MCF 10A (cell line): ENCODE data around the gene TNRC18. TPM values are rescaled to one million over a fixed set of nuclear protein-coding genes. Genes with fewer than 3 reads are reported as not detected.

Experiments
- BruUV-seq: library from RNA; stranded (reverse); fragments of 400-500 nt; replicated peaks from 2 replicates; lab custom pipeline; 2021; lab: Mats Ljungman, UMichigan
- CTCF ChIA-PET: fragments of 300-600 bp; sonication (Branson Sonifier 250); formaldehyde crosslinking; extraction: SDS; loops from one replicate; lab custom pipeline; 2021; ENCODE audit warnings: antibody characterized with exemption, inconsistent platforms; lab: Yijun Ruan, JAX
- POLR2A ChIA-PET: fragments of 300-600, 350-650 bp; sonication (Branson Sonifier 250); formaldehyde crosslinking; extraction: SDS; loops from one replicate; lab custom pipeline; 2020; ENCODE audit warnings: antibody characterized with exemption, inconsistent platforms; lab: Yijun Ruan, JAX
- DNase-seq: peaks from one replicate; pipeline ENCODE4 v3.0.0-alpha.2; 2018; ENCODE audit not compliant: unreplicated experiment
- H3K27ac Mint-ChIP-seq: one replicate; pipeline ENCODE4 v1.8.0; 2022; ENCODE audit warnings: mild to moderate bottlenecking, low read depth, mixed read lengths; ENCODE audit not compliant: unreplicated experiment
- H3K27me3 Mint-ChIP-seq: one replicate; pipeline ENCODE4 v1.8.0; 2022; ENCODE audit warnings: mixed read lengths; ENCODE audit not compliant: insufficient read depth, unreplicated experiment
- H3K36me3 Mint-ChIP-seq: one replicate; pipeline ENCODE4 v1.8.0; 2022; ENCODE audit warnings: mild to moderate bottlenecking, moderate library complexity, mixed read lengths; ENCODE audit not compliant: insufficient read depth, unreplicated experiment
- H3K4me1 Mint-ChIP-seq: one replicate; pipeline ENCODE4 v1.8.0; 2022; ENCODE audit warnings: mixed read lengths; ENCODE audit not compliant: insufficient read depth, unreplicated experiment
- H3K4me3 Mint-ChIP-seq: one replicate; pipeline ENCODE4 v1.8.0; 2022; ENCODE audit warnings: mild to moderate bottlenecking, moderate library complexity, mixed read lengths; ENCODE audit not compliant: unreplicated experiment
- H3K9me3 Mint-ChIP-seq: one replicate; pipeline ENCODE4 v1.8.0; 2022; ENCODE audit warnings: mixed read lengths; ENCODE audit not compliant: unreplicated experiment
- CTCF ChIP-seq: fragments of 200-600 bp; IDR thresholded peaks from one replicate; pipeline ENCODE4 v1.8.0; 2022; ENCODE audit warnings: antibody characterized with exemption, mild to moderate bottlenecking; ENCODE audit not compliant: unreplicated experiment
- intact Hi-C: fragments of 100-400 bp; cut with micrococcal nuclease; formaldehyde crosslinking; loops from 2 replicates; pipeline ENCODE4 v1.14.1; 2022
- total RNA-seq: library from RNA; stranded (reverse); gene quantifications from 2 replicates; pipeline ENCODE4 v1.2.3, GENCODE V29; 2022

TNRC18 gene
- total RNA-seq, 1 experiment from 2014 or later, result 132 TPM

DNA sequence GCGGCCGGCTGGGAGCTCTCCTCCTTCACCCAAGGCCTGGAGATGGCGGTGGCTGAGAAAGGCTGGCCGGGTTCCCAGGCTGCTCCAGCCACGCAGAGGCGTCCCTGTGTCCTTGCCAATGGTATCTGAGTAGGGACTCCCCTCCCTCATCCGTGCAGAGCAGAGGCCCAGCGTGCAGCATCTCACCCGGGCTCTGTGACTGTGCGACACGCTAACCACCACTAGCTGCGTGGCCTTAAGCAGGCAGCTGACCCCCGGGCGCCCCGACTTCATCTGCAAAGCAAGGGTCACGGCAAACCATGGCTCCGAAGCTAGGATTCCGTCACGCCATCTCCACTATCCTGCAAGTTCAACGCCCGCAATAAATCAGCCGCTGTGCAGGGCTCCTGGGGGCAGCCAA, 47.2 kb upstream of the TNRC18 start:
- TF ChIP-seq CTCF, result no peak

DNA sequence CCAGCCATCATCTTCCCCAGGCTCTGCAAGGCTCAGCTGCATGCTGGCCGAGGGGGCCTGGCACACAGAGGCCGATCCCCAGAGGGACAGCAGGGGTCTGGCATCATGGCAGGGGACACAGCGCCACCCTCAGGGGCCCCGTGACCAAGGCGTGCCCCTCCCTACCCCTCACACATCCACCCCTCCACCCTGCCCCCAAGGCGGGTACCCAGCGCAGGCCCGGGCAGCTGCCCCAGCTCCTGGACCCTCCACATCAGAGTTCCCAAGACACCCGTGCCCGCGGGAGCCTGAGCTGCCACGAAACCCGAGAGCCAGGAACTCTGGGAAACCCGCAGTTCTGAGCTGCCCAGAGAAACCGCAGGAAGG, 46.5 kb upstream of the TNRC18 start:
- Mint-ChIP-seq H3K27ac (no peak overlapping the region), H3K4me1 (peaks cover 6% of the 10 kb centered on the region), H3K9me3 (no peaks in the 10 kb centered on the region), H3K4me3 (no peak overlapping the region), H3K36me3 (no peaks in the 10 kb centered on the region), H3K27me3 (no peaks in the 10 kb centered on the region)
- ChIA-PET POLR2A (interaction anchor here (1.2 kb wide), 1 partner anchor 33 kb away, joined by 3 read pairs; no protein-coding TSS in a partner anchor), CTCF (interaction anchor here (0.6 kb wide), 1 partner anchor 95 kb away, joined by 3 read pairs; no protein-coding TSS in a partner anchor)
- no peak for TF ChIP-seq CTCF
- intact Hi-C loops, result no loop called here
- no TSS peak for BruUV-seq
- DNase-seq, result no peak

More for the DNA sequence above, 47.2 kb upstream of the TNRC18 start:
- Mint-ChIP-seq H3K9me3 (no peaks in the 10 kb centered on the region), H3K4me3 (no peak overlapping the region), H3K27ac (no peak overlapping the region), H3K4me1 (peaks cover 6% of the 10 kb centered on the region), H3K36me3 (no peaks in the 10 kb centered on the region), H3K27me3 (no peaks in the 10 kb centered on the region)
- intact Hi-C loops, result no loop called here
- no TSS peak for BruUV-seq
- POLR2A ChIA-PET, result no interaction called here
- CTCF ChIA-PET, result interaction anchor here (0.6 kb wide), 1 partner anchor 96 kb away, joined by 3 read pairs; no protein-coding TSS in a partner anchor
- DNase-seq, result no peak

DNA sequence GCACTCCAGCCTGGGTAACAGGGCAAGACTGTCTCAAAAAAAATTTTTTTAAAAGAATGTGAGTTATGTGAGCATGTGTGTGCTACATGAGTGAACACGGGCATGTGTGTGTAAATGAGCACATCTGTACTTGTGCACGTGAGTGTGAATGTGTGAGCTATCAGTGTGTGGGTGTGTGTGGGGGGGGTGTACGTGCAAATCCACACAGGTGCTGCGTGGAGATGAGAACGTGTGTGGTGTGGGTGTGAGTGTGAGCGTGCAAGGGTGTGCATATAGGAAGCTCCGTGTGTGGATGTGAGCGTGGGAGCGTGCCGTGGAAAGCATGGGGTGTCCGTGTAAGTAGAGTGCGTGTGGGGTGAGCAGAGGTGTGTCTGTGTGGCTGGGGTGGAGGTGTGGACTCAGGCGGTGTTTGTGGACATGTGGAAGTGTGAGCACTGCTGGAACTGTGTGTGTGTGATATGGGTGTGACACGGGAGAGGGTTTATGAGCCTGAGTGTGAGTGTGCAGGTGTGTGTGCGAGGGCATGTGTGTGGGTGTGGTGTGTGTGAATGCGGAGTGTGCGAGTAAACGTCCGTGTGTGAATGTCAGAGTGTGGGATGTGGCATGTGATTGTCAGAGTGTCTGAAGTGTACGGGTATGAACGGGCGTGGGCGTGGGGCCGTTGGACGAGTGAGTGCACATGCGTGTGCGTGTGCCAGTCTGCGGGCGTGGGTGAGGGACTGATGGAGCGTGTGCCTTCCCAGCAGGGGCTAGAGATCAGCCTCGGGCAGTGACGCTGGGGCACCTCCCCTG, 45.9 kb upstream of the TNRC18 start:
- H3K27ac Mint-ChIP-seq, result no peak overlapping the region
- no peak overlapping the region for H3K4me3 Mint-ChIP-seq
- no peak for TF ChIP-seq CTCF
- no peaks in the 10 kb centered on the region for H3K27me3 Mint-ChIP-seq
- ChIA-PET POLR2A (interaction anchor here (1.2 kb wide), 1 partner anchor 32 kb away, joined by 3 read pairs; no protein-coding TSS in a partner anchor), CTCF (no interaction called here)
- no TSS peak for BruUV-seq
- no peaks in the 10 kb centered on the region for H3K9me3 Mint-ChIP-seq
- H3K4me1 Mint-ChIP-seq, result peaks cover 6% of the 10 kb centered on the region
- intact Hi-C loops, result no loop called here
- H3K36me3 Mint-ChIP-seq, result no peaks in the 10 kb centered on the region
- DNase-seq, result no peak

DNA sequence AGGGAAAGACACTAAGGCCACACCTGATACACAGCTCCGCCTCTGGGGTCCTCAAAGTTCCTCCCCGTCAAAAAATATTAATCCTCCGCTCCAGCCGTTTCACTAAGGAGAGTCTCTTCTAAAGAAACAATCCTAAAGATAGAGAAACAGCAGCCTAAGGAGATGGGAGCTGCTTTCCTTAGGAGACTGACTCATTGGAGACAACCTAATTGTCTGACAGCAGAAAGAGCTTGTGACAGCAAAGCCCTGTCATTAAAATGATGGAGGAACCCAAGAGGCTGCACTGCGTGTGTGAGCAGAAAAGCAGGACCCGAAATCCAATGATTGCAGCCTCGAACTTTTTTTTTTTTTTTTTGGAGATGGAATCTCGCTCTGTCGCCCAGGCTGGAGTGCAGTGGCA, 44.0 kb upstream of the TNRC18 start:
- POLR2A ChIA-PET, result no interaction called here
- H3K9me3 Mint-ChIP-seq, result no peaks in the 10 kb centered on the region
- no peaks in the 10 kb centered on the region for H3K27me3 Mint-ChIP-seq
- peaks cover 6% of the 10 kb centered on the region for H3K4me1 Mint-ChIP-seq
- intact Hi-C loops, result no loop called here
- BruUV-seq, result no TSS peak
- H3K27ac Mint-ChIP-seq, result no peak overlapping the region
- H3K4me3 Mint-ChIP-seq, result no peak overlapping the region
- DNase-seq, result no peak
- CTCF ChIA-PET, result interaction anchor here (0.6 to 1.3 kb wide), 2 partner anchors 18 to 71 kb away, joined by 3 to 4 read pairs; no protein-coding TSS in a partner anchor
- no peaks in the 10 kb centered on the region for H3K36me3 Mint-ChIP-seq
- TF ChIP-seq CTCF, result no peak
